ENCODE results near the gene OR13C3.
"Not testable (repeated sequence)": the region's sequence is repeated elsewhere in the genome, so short reads cannot be mapped to it uniquely, and the experiment has no call there.

The OR13C3 gene

GRCh38 chr9:104536756-104537155 lies at the start of gene OR13C3:
TSS of gene OR13C3 (minus strand) at chr9:104536856. CDS start at chr9:104536723, 133 bp downstream.
- no peak for FAIRE-seq

GRCh38 chr9:104580562-104580961 lies 43.9 kb upstream of the OR13C3 start:
- FAIRE-seq: no peak

GRCh38 chr9:104577263-104577662 lies 40.6 kb upstream of the OR13C3 start:
- no peak for FAIRE-seq

- FAIRE-seq: no peak
These were observed 38.8 kb upstream of the OR13C3 start for GRCh38 chr9:104575456-104575855.

- no peak for FAIRE-seq
These were observed 36.0 kb upstream of the OR13C3 start for GRCh38 chr9:104572612-104573011.

- FAIRE-seq: no peak
These were observed 32.2 kb upstream of the OR13C3 start, which contains the start of gene OR13C8 for GRCh38 chr9:104568868-104569267. TSS of gene OR13C8 (plus strand) at chr9:104569168. CDS start at chr9:104569168, 0 bp downstream.

GRCh38 chr9:104564358-104564757 lies 27.7 kb upstream of the OR13C3 start:
- FAIRE-seq: no peak

GRCh38 chr9:104556830-104557634 lies 20.4 kb upstream of the OR13C3 start:
- FAIRE-seq: no peak

- FAIRE-seq: no peak
These were observed 18.9 kb upstream of the OR13C3 start for GRCh38 chr9:104555521-104555920.

- FAIRE-seq: no peak
These were observed 16.6 kb upstream of the OR13C3 start for GRCh38 chr9:104553261-104553660.

GRCh38 chr9:104544644-104545043 lies 8.0 kb upstream of the OR13C3 start:
- FAIRE-seq: no peak

- FAIRE-seq: no peak
These were observed 2.6 kb upstream of the OR13C3 start for GRCh38 chr9:104539275-104539674.

GRCh38 chr9:104527109-104527508 lies 9.5 kb downstream of the OR13C3 start, which contains the start of gene OR13C4:
TSS of gene OR13C4 (minus strand) at chr9:104527209. CDS start at chr9:104527209, 0 bp downstream.
- no peak for FAIRE-seq

GRCh38 chr9:104520241-104520640 lies 16.4 kb downstream of the OR13C3 start:
- FAIRE-seq: not testable (repeated sequence)

- FAIRE-seq: no peak
These were observed 21.8 kb downstream of the OR13C3 start for GRCh38 chr9:104514901-104515300.

GRCh38 chr9:104506565-104506964 lies 30.1 kb downstream of the OR13C3 start:
- FAIRE-seq: no peak

- no peak for FAIRE-seq
These were observed 32.7 kb downstream of the OR13C3 start, which contains the start of gene OR13F1 for GRCh38 chr9:104503963-104504362. TSS of gene OR13F1 (plus strand) at chr9:104504263. CDS start at chr9:104504263, 0 bp downstream.

GRCh38 chr9:104503440-104503839 lies 33.2 kb downstream of the OR13C3 start:
- no peak for FAIRE-seq

GRCh38 chr9:104494808-104495207 lies 41.8 kb downstream of the OR13C3 start:
- no peak for FAIRE-seq
